GM18861 (cell line): ENCODE data around the gene RGSL1.

Source experiments
- ATAC-seq: cut with Tn5 transposase; IDR thresholded peaks from one replicate; pipeline ENCODE4 v1.9.1; 2021; ENCODE audit not compliant: unreplicated experiment

The RGSL1 gene

DNA sequence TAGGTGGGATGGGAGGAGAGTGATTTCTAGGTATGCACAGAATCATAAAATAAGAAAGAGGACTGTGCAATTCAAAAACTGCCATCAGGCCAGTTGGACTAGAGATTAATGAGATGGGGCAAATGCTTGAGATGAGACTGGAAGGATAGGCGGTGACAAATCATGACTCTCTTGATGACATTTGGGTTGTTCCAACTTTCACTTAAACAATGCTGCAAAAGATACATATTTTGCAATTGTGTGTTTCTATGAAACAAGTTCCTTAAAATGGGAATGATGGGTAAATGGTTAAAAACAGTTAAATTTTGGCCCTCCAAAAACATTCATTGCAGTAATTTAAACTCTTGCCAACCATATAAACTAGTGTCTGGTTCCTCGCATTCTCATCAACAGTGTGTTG, 84.0 kb downstream of the RGSL1 start:
- ATAC-seq: no peak

- ATAC-seq: no peak
These were observed 99.4 kb downstream of the RGSL1 start for GRCh38 chr1:182549346-182549745.

DNA sequence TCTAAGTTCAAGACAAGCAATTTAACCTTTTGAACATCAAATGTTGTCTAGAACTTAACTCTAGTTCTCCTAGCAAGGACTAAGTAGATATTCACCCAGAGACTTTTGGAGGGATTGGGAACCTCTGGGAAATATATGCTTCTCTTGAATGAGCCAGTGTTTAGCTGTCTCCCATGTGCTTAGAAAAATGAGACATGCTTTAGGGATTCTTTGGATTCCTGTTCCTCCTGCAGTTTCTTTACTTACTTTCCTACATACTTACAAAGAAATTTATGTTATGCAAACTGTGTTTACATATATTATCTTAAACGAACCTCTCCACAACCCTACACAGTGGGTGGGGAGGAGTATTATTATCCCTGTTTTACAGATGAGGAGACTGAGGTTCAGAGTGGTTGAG, 99.9 kb downstream of the RGSL1 start:
- ATAC-seq: no peak

GRCh38 chr1:182552527-182552926, 102.6 kb downstream of the RGSL1 start:
- no peak for ATAC-seq

- no peak for ATAC-seq
These were observed 105.5 kb downstream of the RGSL1 start for GRCh38 chr1:182555493-182555892.

DNA sequence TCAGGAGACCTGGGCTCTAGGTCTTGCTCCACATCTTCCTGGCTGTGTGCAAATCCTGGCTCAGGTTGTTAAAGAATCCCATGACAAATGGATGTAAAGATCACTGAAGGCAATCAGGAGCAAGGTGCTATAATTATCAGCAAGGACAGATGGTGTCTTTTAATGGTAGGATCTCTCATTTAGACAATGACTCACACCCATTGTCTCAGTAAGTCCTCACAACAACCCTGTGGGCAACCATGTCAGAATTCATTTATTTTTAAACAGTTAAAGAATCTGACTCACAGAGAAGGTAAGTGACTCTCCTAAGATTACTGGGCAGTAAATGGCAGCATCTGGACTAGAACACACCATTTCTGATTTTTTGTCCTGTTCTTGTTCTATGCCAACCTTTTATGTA, 106.3 kb downstream of the RGSL1 start:
- ATAC-seq: no peak

DNA sequence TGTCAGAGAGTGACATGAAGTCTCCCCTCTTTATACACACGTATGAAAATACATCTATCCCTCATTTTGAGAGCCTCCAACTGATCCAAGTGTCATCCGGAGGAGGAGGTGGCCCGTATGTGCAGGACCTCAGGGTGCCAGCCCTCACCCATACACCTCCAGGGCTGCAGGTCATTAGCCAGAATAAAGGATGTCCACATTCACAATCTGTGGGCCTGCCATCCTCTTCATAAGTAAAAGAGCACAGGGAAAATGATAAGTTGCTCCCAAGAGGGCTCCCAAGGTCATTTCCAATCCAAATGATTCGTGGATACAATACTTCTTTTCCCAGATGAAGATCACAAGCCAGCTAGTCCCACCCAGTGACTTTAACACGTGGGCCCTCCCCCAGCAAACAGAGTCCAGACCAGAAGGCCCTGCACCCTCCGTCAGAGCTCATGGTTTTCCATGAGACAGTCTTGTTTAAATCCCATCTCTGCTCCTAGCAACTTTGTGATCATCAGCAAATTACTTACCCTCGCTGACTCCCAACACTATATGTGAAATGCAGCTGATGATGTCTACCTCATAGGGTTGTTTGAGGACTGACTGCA, 110.5 kb downstream of the RGSL1 start:
- ATAC-seq: no peak

GRCh38 chr1:182561456-182561855, 111.5 kb downstream of the RGSL1 start:
- no peak for ATAC-seq

DNA sequence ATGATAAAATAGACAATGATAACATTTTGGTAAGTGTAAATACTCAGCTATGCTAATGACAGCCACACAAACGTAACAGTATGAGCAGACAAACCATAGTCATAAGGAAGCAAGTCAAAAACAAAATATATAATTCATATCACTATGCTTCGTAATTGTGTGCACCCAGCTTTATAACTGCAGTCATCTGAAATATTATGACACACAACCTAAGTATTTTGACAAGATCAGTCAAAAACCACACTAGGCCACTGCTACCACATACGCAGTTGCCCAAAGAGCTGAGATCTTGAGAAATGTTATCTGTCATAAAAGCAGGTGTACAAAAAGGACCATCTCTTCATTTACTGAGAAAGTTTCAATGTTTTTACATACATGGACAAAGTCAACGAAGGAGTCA, 113.1 kb downstream of the RGSL1 start:
- no peak for ATAC-seq

DNA sequence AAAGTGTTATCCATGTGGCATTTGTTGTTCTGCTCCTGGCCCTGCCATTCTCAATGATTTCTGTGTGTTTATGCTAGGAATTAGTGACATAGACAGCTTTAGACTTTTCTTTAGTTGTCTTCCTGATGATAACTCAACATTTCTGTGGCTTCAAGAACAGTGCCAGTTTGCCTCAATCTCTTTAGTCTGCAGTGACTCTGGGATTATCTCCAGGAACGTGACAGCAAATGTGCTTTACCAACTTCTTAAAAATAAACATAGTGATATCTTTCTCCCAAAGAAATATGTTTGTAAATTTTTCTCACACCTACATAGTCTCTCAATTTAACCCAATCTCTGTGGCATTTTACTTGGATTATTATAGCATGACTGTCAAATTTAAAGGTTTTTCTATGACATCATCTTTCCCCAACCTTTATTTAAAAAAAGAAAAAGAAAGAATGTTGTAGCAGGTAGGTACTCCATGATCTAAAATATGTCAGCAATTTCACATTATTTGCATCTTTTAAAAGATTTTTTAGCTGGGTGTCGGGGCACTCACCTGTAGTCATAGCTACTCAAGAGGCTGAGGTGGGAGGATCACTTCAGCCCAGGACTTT, 114.6 kb downstream of the RGSL1 start:
- ATAC-seq: no peak

DNA sequence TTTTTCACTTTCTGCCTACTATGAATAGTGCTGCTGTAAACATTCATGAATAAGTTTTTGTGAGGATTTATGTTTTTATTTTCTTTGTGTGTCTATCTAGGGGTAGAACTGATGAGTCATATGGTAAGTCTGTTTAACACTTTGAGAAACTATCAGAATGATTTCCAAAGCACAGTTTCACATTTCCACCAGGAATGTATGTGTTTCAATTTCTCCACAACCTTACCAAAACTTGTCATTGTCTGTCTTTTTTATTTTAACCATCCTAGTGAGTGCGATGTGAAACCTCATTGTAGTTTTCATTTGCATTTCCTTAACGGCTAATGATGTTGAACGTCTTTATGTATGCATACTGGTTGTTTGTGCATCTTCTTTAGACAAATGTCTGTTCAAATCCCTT, 115.6 kb downstream of the RGSL1 start:
- ATAC-seq: no peak

DNA sequence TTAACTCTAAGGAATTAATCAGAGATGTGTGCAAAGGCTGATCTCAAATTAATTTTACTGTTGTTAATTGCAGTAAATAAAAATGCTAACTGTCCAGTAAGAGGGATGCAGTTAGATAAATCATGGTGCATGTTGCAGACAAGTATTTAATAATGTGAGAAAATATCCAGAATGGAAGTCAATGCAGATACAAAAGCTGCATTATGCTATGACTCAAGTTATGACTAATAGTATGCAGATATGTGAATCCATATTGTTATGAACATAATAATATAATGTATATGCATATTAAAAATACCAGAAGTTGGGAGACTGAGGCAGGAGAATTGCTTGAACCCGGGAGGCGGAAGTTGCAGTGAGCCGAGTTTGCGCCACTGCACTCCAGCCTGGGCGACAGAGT, 117.7 kb downstream of the RGSL1 start:
- no peak for ATAC-seq

DNA sequence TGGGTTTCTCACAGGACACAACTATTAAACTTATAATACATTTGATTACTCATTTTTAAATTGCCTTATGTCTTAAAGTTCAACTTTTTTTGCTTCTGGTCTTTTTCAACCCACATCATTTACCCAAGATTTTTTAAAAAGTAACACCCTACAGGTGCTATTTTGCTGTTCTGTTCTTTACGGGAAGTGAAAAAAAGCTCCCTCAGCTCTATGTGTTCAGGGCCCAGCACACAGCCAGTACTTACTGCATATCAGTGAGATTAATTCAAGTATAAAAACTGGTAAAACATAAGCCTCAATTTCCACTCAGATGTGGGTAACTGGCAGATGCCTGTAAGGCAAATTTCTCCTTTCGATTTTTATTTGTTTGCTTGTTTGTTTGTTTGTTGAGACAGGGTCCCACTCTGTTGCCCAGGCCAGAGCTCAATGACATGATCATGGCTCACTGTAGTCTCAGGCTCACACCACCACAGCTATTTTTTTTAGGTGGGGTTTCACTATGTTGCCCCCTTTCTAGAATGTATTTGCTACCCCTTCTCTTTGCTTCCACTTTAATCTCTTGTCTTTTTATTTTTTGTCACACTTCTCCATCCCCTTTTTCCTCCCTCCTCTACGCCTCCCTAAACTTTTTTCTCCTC, 118.8 kb downstream of the RGSL1 start:
- ATAC-seq: no peak

DNA sequence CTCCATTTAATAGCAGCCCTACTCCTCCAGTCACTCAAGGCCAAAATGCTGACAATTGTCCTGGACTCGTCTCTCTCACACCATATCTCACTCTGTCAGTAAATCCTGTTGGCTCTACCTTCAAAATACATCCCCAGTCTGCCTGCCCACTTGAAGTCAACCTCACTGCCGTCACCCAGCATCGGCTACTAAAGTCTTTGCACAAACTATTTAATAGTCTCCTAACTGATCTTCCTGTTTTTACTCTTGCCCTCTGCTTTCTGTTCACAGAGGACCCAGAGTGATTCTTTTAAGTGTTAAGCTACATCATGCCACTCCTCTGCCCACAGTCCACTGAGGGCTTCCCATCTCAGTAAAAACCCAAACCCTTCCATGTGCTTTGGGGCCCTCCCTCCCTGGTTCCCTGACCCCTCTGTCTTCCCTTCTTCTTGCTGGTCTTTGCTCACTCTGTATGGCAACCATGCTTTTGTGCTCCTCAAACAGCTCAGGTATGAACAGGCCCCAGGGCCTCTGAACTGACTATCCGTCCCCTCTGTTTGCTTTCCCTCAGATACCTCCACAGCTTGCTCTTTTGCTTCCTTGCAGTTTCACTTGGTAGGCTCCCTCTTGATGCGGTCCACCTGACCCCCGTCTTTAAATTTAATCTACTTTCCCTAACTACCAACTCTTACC, 120.1 kb downstream of the RGSL1 start:
- no peak for ATAC-seq

- no peak for ATAC-seq
These were observed 120.6 kb downstream of the RGSL1 start for GRCh38 chr1:182570611-182570970.

DNA sequence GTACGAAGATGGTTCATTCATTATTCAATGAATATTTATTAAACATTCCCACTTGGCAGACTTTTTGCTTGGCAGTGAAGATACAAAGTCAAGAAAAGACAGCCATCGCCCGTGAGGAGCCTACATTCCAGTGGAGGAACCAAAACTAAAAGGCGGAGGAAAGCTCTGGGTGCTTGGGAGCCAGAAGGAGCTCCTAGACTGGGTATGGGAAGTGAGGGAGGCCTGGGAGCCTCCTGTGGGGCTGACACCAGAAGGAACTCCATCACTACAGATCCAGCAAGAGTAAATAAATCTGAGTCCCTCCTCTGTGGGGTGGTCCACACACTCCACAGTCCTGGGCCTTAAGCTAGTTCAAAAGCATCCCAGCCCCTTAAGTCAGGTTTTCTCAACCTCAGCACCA, 124.2 kb downstream of the RGSL1 start:
- ATAC-seq: no peak

- no peak for ATAC-seq
These were observed 125.7 kb downstream of the RGSL1 start for GRCh38 chr1:182575540-182576149.

DNA sequence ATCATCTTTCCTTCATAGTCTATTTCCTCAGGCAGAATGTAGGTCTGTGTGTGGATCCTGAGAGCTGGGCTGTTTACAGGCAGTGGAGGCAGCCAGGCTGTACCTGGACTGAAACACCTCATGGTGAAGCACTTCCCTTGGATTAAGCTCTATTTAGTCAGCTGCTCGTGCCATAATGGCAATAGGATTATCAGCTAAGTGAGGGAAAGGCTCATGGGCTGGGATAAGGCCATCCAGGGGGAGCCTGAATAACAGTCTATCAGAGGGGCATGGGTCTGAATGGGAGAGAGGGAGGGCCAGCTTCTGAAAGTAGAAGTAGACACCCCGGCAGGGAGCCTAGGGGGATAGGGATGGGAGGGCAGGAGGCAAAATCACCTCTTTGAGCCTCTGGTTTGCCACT, 130.8 kb downstream of the RGSL1 start:
- no peak for ATAC-seq

- ATAC-seq: no peak
These were observed 134.8 kb downstream of the RGSL1 start for GRCh38 chr1:182584746-182585145.

DNA sequence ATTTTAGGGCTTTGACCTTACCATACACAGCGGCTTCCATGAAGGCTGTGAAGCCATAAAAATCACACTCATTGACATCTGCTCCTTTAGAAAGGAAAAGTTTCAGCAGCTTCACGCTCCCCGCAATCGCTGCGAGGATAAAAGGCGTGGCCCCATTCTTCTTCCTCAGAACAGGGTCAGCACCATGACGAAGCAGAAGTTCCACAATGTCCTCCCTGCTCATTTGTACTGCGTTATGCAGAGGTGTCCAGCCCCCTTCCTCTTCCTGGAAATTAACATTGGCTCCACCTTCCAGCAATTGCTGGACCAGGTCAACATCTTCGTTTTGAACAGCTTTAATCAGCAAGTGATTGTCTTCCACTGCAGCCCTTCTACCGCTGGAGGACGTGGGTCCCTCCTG, 136.4 kb downstream of the RGSL1 start:
- ATAC-seq: no peak

DNA sequence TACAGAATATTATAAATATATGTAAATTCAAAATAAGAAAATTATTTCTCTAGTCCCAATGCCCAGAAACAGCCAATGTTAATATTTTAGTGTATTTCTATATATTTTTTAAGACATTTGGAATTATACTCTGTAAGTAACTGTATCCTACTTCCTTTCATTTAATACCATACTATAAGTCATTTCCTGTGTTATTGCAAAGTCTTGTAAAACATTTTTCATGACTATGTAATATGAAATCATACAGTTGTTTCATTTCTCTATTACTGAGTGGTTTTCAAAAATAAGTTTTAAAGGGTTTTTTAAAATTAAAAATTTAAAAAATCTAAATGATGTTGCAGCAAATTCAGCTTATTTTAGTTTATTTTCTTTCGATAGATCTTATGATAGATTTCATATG, 137.1 kb downstream of the RGSL1 start:
- ATAC-seq: no peak
